ENCODE data around the gene KNDC1. TPM values are rescaled to one million over a fixed set of nuclear protein-coding genes. Genes with fewer than 3 reads are reported as not detected.

KNDC1 gene
- total and polyA plus RNA-seq, 2 of the 4 experiments (the other 2 are of a cell fraction), result 0.18 to 1.1 TPM

- no peaks in the 10 kb centered on the region for H3K9me1 ChIP-seq (ENCODE audit: insufficient read depth, low read length)
- H4K20me1 ChIP-seq (ENCODE audit: insufficient read depth, low read length), result no peaks in the 10 kb centered on the region
- ATAC-seq (ENCODE audit: low read depth) (no peak), DNase-seq (no peak)
- BruUV-seq (replicated peaks), result no TSS peak
- H3K27me3 ChIP-seq (ENCODE audit: control insufficient read depth, insufficient read depth, low read length), result peaks cover 9% of the 10 kb centered on the region; the same call in 1 of the 2 replicates
- H2BK5ac ChIP-seq (ENCODE audit: low read depth, low read length, poor library complexity, severe bottlenecking), result no peak overlapping the region
- no peak overlapping the region for H2BK20ac ChIP-seq (ENCODE audit: low read depth, low read length)
- intact Hi-C loops (cut with micrococcal nuclease), result no loop called here
- 89% methylated on average over 22 of the region's 27 CpGs; no CpG with 5 or more reads in 1 of the 2 experiments for WGBS, 2 experiments (ENCODE audit: extremely low coverage in 2 of 2, insufficient read length in 1 of 2)
- peaks cover 2% of the 10 kb centered on the region; the same call in 1 of the 2 replicates for H3K9me3 ChIP-seq (ENCODE audit: control insufficient read depth, insufficient read depth, low read length)
- H2AK9ac ChIP-seq (replicated peaks; ENCODE audit: low read depth, low read length, poor library complexity), result no peak overlapping the region
- no peaks in the 10 kb centered on the region for H3K36me3 ChIP-seq (ENCODE audit: control insufficient read depth, insufficient read depth, low read length)
- no peaks in the 10 kb centered on the region for H3K79me1 ChIP-seq (ENCODE audit: low read depth in 1 of 2, low read length in 2 of 2)
- H3K4me3 ChIP-seq (ENCODE audit: insufficient read depth, low read depth, low read length), result no peak overlapping the region
- no peak overlapping the region for H2BK15ac ChIP-seq (ENCODE audit: low read depth, low read length)
- ChIA-PET POLR2A (ENCODE audit: unreplicated experiment) (no interaction called here), CTCF (no interaction called here)
- H4K91ac ChIP-seq (ENCODE audit: insufficient read depth, low read depth, low read length), result no peak overlapping the region
- no peak overlapping the region for H3K4me2 ChIP-seq (ENCODE audit: low read depth, low read length)
- no peak overlapping the region for H3K27ac ChIP-seq (ENCODE audit: insufficient read depth, low read length)
- H3K4ac ChIP-seq (ENCODE audit: low read depth, low read length), result no peak overlapping the region
- no peak overlapping the region for H3K18ac ChIP-seq (ENCODE audit: low read depth, low read length)
- H4K5ac ChIP-seq (ENCODE audit: low read depth, low read length), result no peak overlapping the region
- H2AFZ ChIP-seq (replicated peaks; ENCODE audit: low read length, poor library complexity), result no peak overlapping the region
- TF ChIP-seq POLR2A (IDR thresholded peaks at IDR 0.05; ENCODE audit: low read depth, low read length) (no peak), SMC3 (IDR thresholded peaks at IDR 0.05; ENCODE audit: low read depth, low read length) (no peak), NFE2L2 (IDR thresholded peaks at IDR 0.05; ENCODE audit: low read depth, low read length) (no peak)
- in situ Hi-C loops (cut with MboI; ENCODE audit: low sequenced_read_pairs), result no loop called here
- no peak overlapping the region for H3K56ac ChIP-seq (ENCODE audit: extremely low read depth, insufficient read depth, low read length)
- H4K8ac ChIP-seq (ENCODE audit: low read depth in 2 of 2, low read length in 2 of 2), result no peak overlapping the region
- no peaks in the 10 kb centered on the region for H3K4me1 ChIP-seq (ENCODE audit: control insufficient read depth, insufficient read depth, low read length)
- no peak overlapping the region for H3K23ac ChIP-seq (ENCODE audit: low read depth, low read length)
- H2AK5ac ChIP-seq (ENCODE audit: low read depth, low read length), result no peak overlapping the region
- H3K9ac ChIP-seq (ENCODE audit: low read depth, low read length), result no peak overlapping the region
- H2BK120ac ChIP-seq (ENCODE audit: low read depth, low read length), result no peak overlapping the region
- no peak overlapping the region for H3K14ac ChIP-seq (replicated peaks; ENCODE audit: low read depth, low read length)
- dilution Hi-C loops (cut with HindIII; ENCODE audit: low sequenced_read_pairs, unreplicated experiment), result no loop called here
These were observed 55.6 kb downstream of the KNDC1 start for GRCh38 chr10:133215586-133215985.
